ENCODE data around the gene LDLRAD4. TPM values are rescaled to one million over a fixed set of nuclear protein-coding genes. Genes with fewer than 3 reads are reported as not detected.

Gene LDLRAD4
- total and polyA plus RNA-seq, 2 experiments from 2014 or later = 0.73 to 1.9 TPM

- H3K9me2 ChIP-seq (ENCODE audit: insufficient read depth) = no peaks in the 10 kb centered on the region
- Mint-ChIP-seq H3K36me3 (ENCODE audit: low read depth) (peaks cover 9% of the 10 kb centered on the region), H3K27ac (no peak overlapping the region), H3K9me3 (peaks cover 7% of the 10 kb centered on the region), H3K4me1 (peaks cover 10% of the 10 kb centered on the region), H3K4me3 (no peak overlapping the region), H3K27me3 (ENCODE audit: insufficient read depth, low read depth, poor library complexity) (peaks cover 11% of the 10 kb centered on the region)
- DNase-seq (ENCODE audit: low spot score) (no peak), ATAC-seq (no peak)
- H3K4me1 ChIP-seq (ENCODE audit: insufficient read depth) = peaks cover 16% of the 10 kb centered on the region; the same call in 1 of the 2 replicates
- H3K36me3 ChIP-seq (ENCODE audit: insufficient read depth) = no peaks in the 10 kb centered on the region
- H3K27ac ChIP-seq (ENCODE audit: low read depth) = no peak overlapping the region
- no peak overlapping the region for H2AFZ ChIP-seq
- no peak overlapping the region for H3K4me2 ChIP-seq
- no peaks in the 10 kb centered on the region for H4K20me1 ChIP-seq (replicated peaks; ENCODE audit: insufficient read depth)
- no peaks in the 10 kb centered on the region for H3K27me3 ChIP-seq (ENCODE audit: insufficient read depth)
- H3F3A ChIP-seq (replicated peaks; ENCODE audit: low read depth) = no peaks in the 10 kb centered on the region
- TF ChIP-seq, protein P1, sequence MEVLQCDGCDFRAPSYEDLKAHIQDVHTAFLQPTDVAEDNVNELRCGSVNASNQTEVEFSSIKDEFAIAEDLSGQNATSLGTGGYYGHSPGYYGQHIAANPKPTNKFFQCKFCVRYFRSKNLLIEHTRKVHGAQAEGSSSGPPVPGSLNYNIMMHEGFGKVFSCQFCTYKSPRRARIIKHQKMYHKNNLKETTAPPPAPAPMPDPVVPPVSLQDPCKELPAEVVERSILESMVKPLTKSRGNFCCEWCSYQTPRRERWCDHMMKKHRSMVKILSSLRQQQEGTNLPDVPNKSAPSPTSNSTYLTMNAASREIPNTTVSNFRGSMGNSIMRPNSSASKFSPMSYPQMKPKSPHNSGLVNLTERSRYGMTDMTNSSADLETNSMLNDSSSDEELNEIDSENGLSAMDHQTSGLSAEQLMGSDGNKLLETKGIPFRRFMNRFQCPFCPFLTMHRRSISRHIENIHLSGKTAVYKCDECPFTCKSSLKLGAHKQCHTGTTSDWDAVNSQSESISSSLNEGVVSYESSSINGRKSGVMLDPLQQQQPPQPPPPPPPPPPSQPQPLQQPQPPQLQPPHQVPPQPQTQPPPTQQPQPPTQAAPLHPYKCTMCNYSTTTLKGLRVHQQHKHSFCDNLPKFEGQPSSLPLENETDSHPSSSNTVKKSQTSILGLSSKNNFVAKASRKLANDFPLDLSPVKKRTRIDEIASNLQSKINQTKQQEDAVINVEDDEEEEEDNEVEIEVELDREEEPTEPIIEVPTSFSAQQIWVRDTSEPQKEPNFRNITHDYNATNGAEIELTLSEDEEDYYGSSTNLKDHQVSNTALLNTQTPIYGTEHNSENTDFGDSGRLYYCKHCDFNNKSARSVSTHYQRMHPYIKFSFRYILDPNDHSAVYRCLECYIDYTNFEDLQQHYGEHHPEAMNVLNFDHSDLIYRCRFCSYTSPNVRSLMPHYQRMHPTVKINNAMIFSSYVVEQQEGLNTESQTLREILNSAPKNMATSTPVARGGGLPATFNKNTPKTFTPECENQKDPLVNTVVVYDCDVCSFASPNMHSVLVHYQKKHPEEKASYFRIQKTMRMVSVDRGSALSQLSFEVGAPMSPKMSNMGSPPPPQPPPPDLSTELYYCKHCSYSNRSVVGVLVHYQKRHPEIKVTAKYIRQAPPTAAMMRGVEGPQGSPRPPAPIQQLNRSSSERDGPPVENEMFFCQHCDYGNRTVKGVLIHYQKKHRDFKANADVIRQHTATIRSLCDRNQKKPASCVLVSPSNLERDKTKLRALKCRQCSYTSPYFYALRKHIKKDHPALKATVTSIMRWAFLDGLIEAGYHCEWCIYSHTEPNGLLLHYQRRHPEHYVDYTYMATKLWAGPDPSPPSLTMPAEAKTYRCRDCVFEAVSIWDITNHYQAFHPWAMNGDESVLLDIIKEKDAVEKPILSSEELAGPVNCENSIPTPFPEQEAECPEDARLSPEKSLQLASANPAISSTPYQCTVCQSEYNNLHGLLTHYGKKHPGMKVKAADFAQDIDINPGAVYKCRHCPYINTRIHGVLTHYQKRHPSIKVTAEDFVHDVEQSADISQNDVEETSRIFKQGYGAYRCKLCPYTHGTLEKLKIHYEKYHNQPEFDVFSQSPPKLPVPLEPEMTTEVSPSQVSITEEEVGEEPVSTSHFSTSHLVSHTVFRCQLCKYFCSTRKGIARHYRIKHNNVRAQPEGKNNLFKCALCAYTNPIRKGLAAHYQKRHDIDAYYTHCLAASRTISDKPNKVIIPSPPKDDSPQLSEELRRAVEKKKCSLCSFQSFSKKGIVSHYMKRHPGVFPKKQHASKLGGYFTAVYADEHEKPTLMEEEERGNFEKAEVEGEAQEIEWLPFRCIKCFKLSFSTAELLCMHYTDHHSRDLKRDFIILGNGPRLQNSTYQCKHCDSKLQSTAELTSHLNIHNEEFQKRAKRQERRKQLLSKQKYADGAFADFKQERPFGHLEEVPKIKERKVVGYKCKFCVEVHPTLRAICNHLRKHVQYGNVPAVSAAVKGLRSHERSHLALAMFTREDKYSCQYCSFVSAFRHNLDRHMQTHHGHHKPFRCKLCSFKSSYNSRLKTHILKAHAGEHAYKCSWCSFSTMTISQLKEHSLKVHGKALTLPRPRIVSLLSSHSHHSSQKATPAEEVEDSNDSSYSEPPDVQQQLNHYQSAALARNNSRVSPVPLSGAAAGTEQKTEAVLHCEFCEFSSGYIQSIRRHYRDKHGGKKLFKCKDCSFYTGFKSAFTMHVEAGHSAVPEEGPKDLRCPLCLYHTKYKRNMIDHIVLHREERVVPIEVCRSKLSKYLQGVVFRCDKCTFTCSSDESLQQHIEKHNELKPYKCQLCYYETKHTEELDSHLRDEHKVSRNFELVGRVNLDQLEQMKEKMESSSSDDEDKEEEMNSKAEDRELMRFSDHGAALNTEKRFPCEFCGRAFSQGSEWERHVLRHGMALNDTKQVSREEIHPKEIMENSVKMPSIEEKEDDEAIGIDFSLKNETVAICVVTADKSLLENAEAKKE (CRISPR knock-in tag; IDR thresholded peaks at IDR 0.05) = no peak
- TF ChIP-seq NANOG (IDR thresholded peaks at IDR 0.05; ENCODE audit: borderline replicate concordance) = no peak
- no peak for TF ChIP-seq CREB1 (CRISPR knock-in tag; IDR thresholded peaks at IDR 0.05; ENCODE audit: low read depth)
- TF ChIP-seq ZNF331 (CRISPR knock-in tag; IDR thresholded peaks at IDR 0.05; ENCODE audit: low read depth) = no peak
- no peak for TF ChIP-seq JUNB (IDR thresholded peaks at IDR 0.05; ENCODE audit: unreplicated experiment)
- TF ChIP-seq REST (IDR thresholded peaks at IDR 0.05; ENCODE audit: unreplicated experiment) = no peak
- TF ChIP-seq EZH2 (IDR thresholded peaks at IDR 0.05; ENCODE audit: low read depth, unreplicated experiment) = no peak
- no peak for TF ChIP-seq POLR2AphosphoS5 (IDR thresholded peaks at IDR 0.05; ENCODE audit: low read depth)
- TF ChIP-seq, protein P2, sequence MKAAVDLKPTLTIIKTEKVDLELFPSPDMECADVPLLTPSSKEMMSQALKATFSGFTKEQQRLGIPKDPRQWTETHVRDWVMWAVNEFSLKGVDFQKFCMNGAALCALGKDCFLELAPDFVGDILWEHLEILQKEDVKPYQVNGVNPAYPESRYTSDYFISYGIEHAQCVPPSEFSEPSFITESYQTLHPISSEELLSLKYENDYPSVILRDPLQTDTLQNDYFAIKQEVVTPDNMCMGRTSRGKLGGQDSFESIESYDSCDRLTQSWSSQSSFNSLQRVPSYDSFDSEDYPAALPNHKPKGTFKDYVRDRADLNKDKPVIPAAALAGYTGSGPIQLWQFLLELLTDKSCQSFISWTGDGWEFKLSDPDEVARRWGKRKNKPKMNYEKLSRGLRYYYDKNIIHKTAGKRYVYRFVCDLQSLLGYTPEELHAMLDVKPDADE (IDR thresholded peaks at IDR 0.05) = no peak
- no peak overlapping the region for H3K4me3 ChIP-seq
- H3K79me2 ChIP-seq (replicated peaks; ENCODE audit: insufficient read depth) = no peaks in the 10 kb centered on the region
These were observed 275.2 kb downstream of the LDLRAD4 start for GRCh38 chr18:13493725-13494124.

All from GM23338 (cell line).